Loucy (cell line): Measurements from ENCODE around the gene MCRIP1.

ENCODE experiments used
- H2AFZ ChIP-seq: fragments of 200-600 bp; sonication (generic); 2 replicates; pipeline ENCODE4 v1.6.0; 2016; ENCODE audit warnings: antibody characterized with exemption, mild to moderate bottlenecking, low read length, moderate library complexity
- H3F3A ChIP-seq: fragments of 200-600 bp; 2 replicates; pipeline ENCODE4 v1.6.0; 2016; ENCODE audit warnings: antibody characterized with exemption, low read depth, mild to moderate bottlenecking
- H3K27me3 ChIP-seq: fragments of 200-600 bp; sonication (generic); 2 replicates; pipeline ENCODE4 v1.6.1; 2014; ENCODE audit warnings: low read length, mild to moderate bottlenecking; ENCODE audit not compliant: insufficient read depth, poor library complexity, severe bottlenecking
- H3K36me3 ChIP-seq: fragments of 200-600 bp; sonication (generic); 2 replicates; pipeline ENCODE4 v1.6.1; 2016; ENCODE audit warnings: low read length; ENCODE audit not compliant: insufficient read depth
- H3K4me1 ChIP-seq: fragments of 200-600 bp; sonication (generic); 2 replicates; pipeline ENCODE4 v1.5.1; 2014; ENCODE audit warnings: low read length, mild to moderate bottlenecking; ENCODE audit not compliant: insufficient read depth, poor library complexity, severe bottlenecking
- H3K4me2 ChIP-seq: fragments of 200-600 bp; sonication (generic); 2 replicates; pipeline ENCODE4 v1.6.0; 2014; ENCODE audit warnings: antibody characterized with exemption, low read length, low read depth, mild to moderate bottlenecking; ENCODE audit not compliant: poor library complexity, severe bottlenecking
- H3K4me3 ChIP-seq: fragments of 200-600 bp; sonication (generic); 2 replicates; pipeline ENCODE4 v1.5.1; 2014; ENCODE audit warnings: low read length, mild to moderate bottlenecking, mixed read lengths; ENCODE audit not compliant: poor library complexity, severe bottlenecking
- H3K79me2 ChIP-seq: fragments of 200-600 bp; sonication (generic); 2 replicates; pipeline ENCODE4 v1.6.1; 2014; ENCODE audit warnings: low read length; ENCODE audit not compliant: insufficient read depth
- H3K9ac ChIP-seq: fragments of 200-600 bp; sonication (generic); 2 replicates; pipeline ENCODE4 v1.6.0; 2014; ENCODE audit warnings: mild to moderate bottlenecking, low read depth, low read length, moderate library complexity; ENCODE audit not compliant: poor library complexity, severe bottlenecking
- H3K9me2 ChIP-seq: fragments of 200-600 bp; sonication (generic); replicated peaks from 2 replicates; pipeline ENCODE4 v1.6.1; 2016; ENCODE audit warnings: low read depth, low read length, mixed read lengths
- H3K9me3 ChIP-seq: fragments of 200-600 bp; sonication (generic); 2 replicates; pipeline ENCODE4 v1.6.1; 2014; ENCODE audit warnings: mild to moderate bottlenecking, antibody characterized with exemption, low read length, low read depth; ENCODE audit not compliant: insufficient read depth
- H4K20me1 ChIP-seq: fragments of 200-600 bp; sonication (generic); 2 replicates; pipeline ENCODE4 v1.6.0; 2014; ENCODE audit warnings: antibody characterized with exemption, low read length, mild to moderate bottlenecking; ENCODE audit not compliant: insufficient read depth, poor library complexity, severe bottlenecking
- EZH2phosphoT487 ChIP-seq: fragments of 200-600 bp; IDR thresholded peaks from 2 replicates; pipeline ENCODE4 v1.6.1; 2018; ENCODE audit warnings: antibody characterized with exemption, mild to moderate bottlenecking, moderate library complexity, borderline replicate concordance
- TF ChIP-seq, protein P1 (sequence below): fragments of 200-600 bp; sonication (generic); conservative IDR thresholded peaks from 2 replicates; pipeline ENCODE4 v1.5.1; 2014; ENCODE audit warnings: mild to moderate bottlenecking, antibody characterized with exemption, low read length

MCRIP1 gene

DNA sequence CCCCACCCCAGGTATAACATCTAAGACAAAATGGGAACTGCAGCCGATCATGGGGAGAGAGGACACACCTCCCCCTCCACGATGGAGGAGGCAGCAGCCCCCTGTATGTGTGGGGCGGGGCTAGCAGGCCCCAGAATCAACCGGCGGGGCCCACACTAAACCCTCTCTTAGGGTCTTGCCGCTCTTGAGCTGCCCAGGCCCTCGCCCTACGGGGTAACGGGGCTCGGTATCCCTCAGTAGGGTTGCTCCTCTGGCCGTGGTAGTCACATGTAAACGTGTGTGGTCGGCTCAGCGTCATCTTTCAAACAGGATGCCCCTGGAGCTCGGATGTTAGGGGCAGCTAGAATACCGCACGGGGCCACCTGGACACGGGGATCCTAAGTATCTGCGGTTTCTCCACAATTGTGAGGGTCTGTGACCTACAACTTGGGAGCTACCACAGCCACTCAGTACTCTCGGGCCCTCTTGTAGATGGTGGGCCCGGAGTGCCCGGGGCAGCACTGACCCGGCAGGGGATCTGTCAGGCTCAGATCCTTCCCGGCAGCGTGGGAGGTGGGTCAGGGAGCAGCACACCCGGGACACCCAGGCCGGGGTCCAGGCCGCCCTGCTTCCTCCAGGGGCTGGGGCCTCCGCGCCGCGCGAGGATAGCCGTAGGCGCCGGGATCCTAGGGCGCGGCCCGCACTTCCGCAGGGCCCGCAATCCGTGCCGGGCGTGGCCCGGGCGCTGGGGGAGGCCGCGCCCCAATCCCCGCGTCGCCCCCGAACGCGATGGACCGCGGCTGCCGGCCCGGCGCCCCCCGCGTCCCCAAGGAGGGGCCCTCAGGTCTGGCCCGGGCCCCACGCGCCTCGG is 37.3 kb upstream of the MCRIP1 start:
- Histone ChIP-seq H3K9ac (peak overlapping the region; percentile 97), H3K27me3 (peaks cover 4% of the 10 kb centered on the region), H3K79me2 (peaks cover 70% of the 10 kb centered on the region), H3K9me3 (no peaks in the 10 kb centered on the region), H3K36me3 (peaks cover 18% of the 10 kb centered on the region), H4K20me1 (peaks cover 33% of the 10 kb centered on the region), H3K4me2 (peak overlapping the region; percentile 99), H3F3A (peaks cover 8% of the 10 kb centered on the region; the same call in 1 of the 2 replicates), H3K9me2 (no peaks in the 10 kb centered on the region), H3K4me3 (peak overlapping the region; percentile 86), H2AFZ (no peak overlapping the region), H3K4me1 (peaks cover 17% of the 10 kb centered on the region)
- no peak for TF ChIP-seq EZH2phosphoT487
- TF ChIP-seq, protein P1, sequence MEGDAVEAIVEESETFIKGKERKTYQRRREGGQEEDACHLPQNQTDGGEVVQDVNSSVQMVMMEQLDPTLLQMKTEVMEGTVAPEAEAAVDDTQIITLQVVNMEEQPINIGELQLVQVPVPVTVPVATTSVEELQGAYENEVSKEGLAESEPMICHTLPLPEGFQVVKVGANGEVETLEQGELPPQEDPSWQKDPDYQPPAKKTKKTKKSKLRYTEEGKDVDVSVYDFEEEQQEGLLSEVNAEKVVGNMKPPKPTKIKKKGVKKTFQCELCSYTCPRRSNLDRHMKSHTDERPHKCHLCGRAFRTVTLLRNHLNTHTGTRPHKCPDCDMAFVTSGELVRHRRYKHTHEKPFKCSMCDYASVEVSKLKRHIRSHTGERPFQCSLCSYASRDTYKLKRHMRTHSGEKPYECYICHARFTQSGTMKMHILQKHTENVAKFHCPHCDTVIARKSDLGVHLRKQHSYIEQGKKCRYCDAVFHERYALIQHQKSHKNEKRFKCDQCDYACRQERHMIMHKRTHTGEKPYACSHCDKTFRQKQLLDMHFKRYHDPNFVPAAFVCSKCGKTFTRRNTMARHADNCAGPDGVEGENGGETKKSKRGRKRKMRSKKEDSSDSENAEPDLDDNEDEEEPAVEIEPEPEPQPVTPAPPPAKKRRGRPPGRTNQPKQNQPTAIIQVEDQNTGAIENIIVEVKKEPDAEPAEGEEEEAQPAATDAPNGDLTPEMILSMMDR = no peak

DNA sequence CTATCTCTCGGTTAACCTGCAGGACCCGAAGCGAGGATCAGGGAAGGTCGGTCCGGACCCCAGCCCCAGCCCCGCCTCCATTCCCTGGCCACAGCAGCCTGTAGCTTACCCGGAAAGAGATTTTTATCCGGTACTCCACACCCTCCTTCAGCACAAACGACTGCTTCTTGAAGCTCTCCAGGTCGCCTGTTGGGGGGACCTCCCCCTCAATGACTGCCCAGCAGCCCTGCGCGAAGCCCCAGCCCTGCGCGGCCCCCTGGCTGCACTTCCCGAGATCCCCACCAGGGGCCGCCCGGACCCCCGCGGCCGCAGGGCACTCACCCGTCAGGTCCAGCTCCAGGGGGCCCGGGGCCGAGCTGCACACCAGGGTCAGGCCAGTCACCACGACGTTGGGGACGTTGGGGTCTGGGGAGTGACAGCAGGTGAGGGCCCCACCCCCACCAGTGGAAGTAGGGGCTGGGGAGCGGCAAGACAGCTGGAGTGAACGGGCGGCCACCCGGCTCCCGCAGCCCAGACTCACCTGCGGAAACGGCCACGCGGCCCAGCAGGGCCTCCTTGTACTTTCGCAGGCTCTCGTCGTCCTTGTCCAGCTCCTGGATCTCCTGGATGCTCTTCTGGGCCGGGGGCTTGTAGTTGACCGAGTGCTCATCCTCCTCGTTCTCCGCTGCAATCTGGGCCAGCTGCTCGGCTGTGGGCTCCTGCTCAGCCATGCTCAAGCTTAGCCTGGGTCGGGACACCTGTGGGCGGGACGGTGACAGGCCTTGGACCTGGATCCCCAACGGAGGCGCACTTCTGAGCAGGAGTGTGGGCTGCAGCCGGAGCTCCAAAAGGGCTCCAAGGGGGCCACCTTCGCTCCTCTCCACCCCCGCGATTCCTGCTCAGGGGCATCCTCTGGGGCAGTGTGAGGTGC is 36.4 kb upstream of the MCRIP1 start:
- TF ChIP-seq EZH2phosphoT487 = no peak
- TF ChIP-seq, protein P1 = peak; percentile 81
- H3K4me2 ChIP-seq = peak overlapping the region; percentile 99
- no peak overlapping the region for H2AFZ ChIP-seq
- peaks cover 77% of the 10 kb centered on the region for H3K79me2 ChIP-seq
- peaks cover 33% of the 10 kb centered on the region for H4K20me1 ChIP-seq
- H3K4me3 ChIP-seq = peak overlapping the region; percentile 86
- peaks cover 18% of the 10 kb centered on the region for H3K36me3 ChIP-seq
- peaks cover 17% of the 10 kb centered on the region for H3K4me1 ChIP-seq
- peaks cover 4% of the 10 kb centered on the region for H3K27me3 ChIP-seq
- H3K9me2 ChIP-seq = no peaks in the 10 kb centered on the region
- no peaks in the 10 kb centered on the region for H3K9me3 ChIP-seq
- H3K9ac ChIP-seq = peak overlapping the region; percentile 97
- peaks cover 8% of the 10 kb centered on the region; the same call in 1 of the 2 replicates for H3F3A ChIP-seq

DNA sequence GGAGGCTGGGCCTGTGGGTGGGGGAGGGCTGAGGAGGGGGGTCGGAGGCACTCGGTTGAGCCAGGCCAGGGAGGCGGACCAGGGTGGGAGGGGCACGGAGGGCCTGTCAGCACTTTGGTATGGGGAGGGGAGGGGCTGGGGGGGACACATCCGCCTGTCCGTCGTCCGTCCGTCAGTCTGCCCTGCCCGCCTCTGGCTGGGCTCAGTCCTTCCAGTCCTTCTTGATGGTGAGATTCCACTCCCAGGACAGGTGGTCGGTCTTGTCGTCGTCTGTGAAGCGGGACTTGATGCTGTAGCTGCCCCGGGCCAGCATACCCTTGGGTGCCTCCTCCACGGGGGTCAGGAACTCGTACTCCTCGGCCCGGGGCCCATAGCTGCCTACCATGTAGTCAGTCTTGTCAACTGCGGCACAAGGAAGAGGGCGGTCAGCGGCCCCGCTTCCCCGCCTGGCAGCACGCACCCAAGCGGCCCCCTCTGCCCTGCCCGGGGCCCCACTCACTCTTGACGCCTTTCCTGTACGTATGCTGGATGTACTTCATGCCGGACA is 35.7 kb upstream of the MCRIP1 start:
- H4K20me1 ChIP-seq = peaks cover 36% of the 10 kb centered on the region

More for the DNA sequence above, 35.7 kb upstream of the MCRIP1 start:
- Histone ChIP-seq H3K4me1 (peaks cover 20% of the 10 kb centered on the region), H2AFZ (no peak overlapping the region), H3K9me3 (no peaks in the 10 kb centered on the region), H3K79me2 (peaks cover 84% of the 10 kb centered on the region), H3K27me3 (peaks cover 4% of the 10 kb centered on the region), H3K9ac (no peak overlapping the region), H3K4me2 (peak overlapping the region; percentile 99), H3K36me3 (peaks cover 18% of the 10 kb centered on the region), H3K9me2 (no peaks in the 10 kb centered on the region), H3F3A (peaks cover 2% of the 10 kb centered on the region; the same call in 1 of the 2 replicates), H3K4me3 (peak overlapping the region; percentile 86)
- TF ChIP-seq, protein P1 = no peak
- TF ChIP-seq EZH2phosphoT487 = no peak
